ENCODE measurements around the gene TRIM9.
A peak's percentile ranks its signal among the peaks of the same experiment; 100 is the strongest.

Gene TRIM9

GRCh38 chr14:51094901-51095853 is at the start of gene TRIM9:
Gene TRIM9 (minus strand): TSS chr14:51095105. CDS start chr14:51094939, 166 bp downstream.
- DNase-seq = peak; percentile 98

- no peak for DNase-seq
Measured at GRCh38 chr14:51140856-51141255, 46.0 kb upstream of the TRIM9 start.

- DNase-seq = no peak
Measured at GRCh38 chr14:51140338-51140737, 45.4 kb upstream of the TRIM9 start.

- DNase-seq = no peak
Measured at GRCh38 chr14:51139121-51139681, 44.3 kb upstream of the TRIM9 start.

GRCh38 chr14:51138404-51139103 is 43.6 kb upstream of the TRIM9 start:
- no peak for DNase-seq

- DNase-seq = no peak
Measured at GRCh38 chr14:51131516-51131915, 36.6 kb upstream of the TRIM9 start.

GRCh38 chr14:51129130-51129529 is 34.2 kb upstream of the TRIM9 start:
- no peak for DNase-seq

GRCh38 chr14:51124029-51124428 is 29.1 kb upstream of the TRIM9 start:
- DNase-seq = no peak

GRCh38 chr14:51121096-51121495 is 26.2 kb upstream of the TRIM9 start:
- DNase-seq = no peak

- no peak for DNase-seq
Measured at GRCh38 chr14:51119411-51120051, 24.6 kb upstream of the TRIM9 start.

- no peak for DNase-seq
Measured at GRCh38 chr14:51118993-51119392, 24.1 kb upstream of the TRIM9 start.

- DNase-seq = no peak
Measured at GRCh38 chr14:51117593-51117992, 22.7 kb upstream of the TRIM9 start.

GRCh38 chr14:51116682-51117081 is 21.8 kb upstream of the TRIM9 start:
- no peak for DNase-seq

- no peak for DNase-seq
Measured at GRCh38 chr14:51109651-51110050, 14.7 kb upstream of the TRIM9 start.

- no peak for DNase-seq
Measured at GRCh38 chr14:51107801-51108200, 12.9 kb upstream of the TRIM9 start.

GRCh38 chr14:51104467-51104866 is 9.6 kb upstream of the TRIM9 start:
- DNase-seq = no peak

GRCh38 chr14:51097287-51097686 is 2.4 kb upstream of the TRIM9 start:
- DNase-seq = no peak

GRCh38 chr14:51096870-51097269 is 2.0 kb upstream of the TRIM9 start:
- DNase-seq = no peak

GRCh38 chr14:51095854-51096823 is 1.2 kb upstream of the TRIM9 start:
- DNase-seq = peak; percentile 33

- no peak for DNase-seq
Measured at GRCh38 chr14:51094282-51094821, 553 bp downstream of the TRIM9 start.

Measured in fibroblast of skin of right biceps (primary cell).